Body of pancreas (tissue), 4 donors: ENCODE data around the gene TFPI. TPM values are rescaled to one million over a fixed set of nuclear protein-coding genes. Genes with fewer than 3 reads are reported as not detected.
A peak's percentile ranks its signal among the peaks of the same experiment; 100 is the strongest.
"Not testable (repeated sequence)": the region's sequence is repeated elsewhere in the genome, so short reads cannot be mapped to it uniquely, and the experiment has no call there.

Experiments
- ATAC-seq: fragments of 150-250 bp; one replicate; pipeline ENCODE4 v1.9.1; 2016
- DNase-seq, 4 donors: peaks; one replicate each; pipeline ENCODE4 v3.0.0-alpha.2; 2019
- H3K27ac ChIP-seq, 4 donors: fragments of 200-600 bp; sonication (generic); 1 replicate in 3 of 4; 2 replicates in 1 of 4; pipeline versions ENCODE4 v1.5.1 to v1.6.1; 2016 to 2019; ENCODE audit warnings: mild to moderate bottlenecking in 1 of 4, mixed read lengths in 1 of 4, moderate library complexity in 1 of 4
- H3K27me3 ChIP-seq, 2 donors: fragments of 200-600 bp; sonication (generic); one replicate each; pipeline ENCODE4 v1.6.0; 2016; ENCODE audit warnings: mild to moderate bottlenecking in 1 of 2
- H3K36me3 ChIP-seq, 2 donors: fragments of 200-600 bp; sonication (generic); replicated peaks in 1 of 2; 2 replicates each; pipeline ENCODE4 v1.5.1; 2016; ENCODE audit warnings: low read depth in 2 of 2; ENCODE audit not compliant: insufficient read depth in 1 of 2
- H3K4me1 ChIP-seq: fragments of 200-600 bp; sonication (generic); one replicate; pipeline ENCODE4 v1.6.0; 2016
- H3K4me3 ChIP-seq, 2 donors: fragments of 200-600 bp; sonication (generic); 1 replicate in 1 of 2; 2 replicates in 1 of 2; pipeline ENCODE4 v1.5.1; 2016 to 2019
- H3K9me3 ChIP-seq, 3 donors: fragments of 200-600 bp; sonication (generic); 1 replicate in 2 of 3; 2 replicates in 1 of 3; pipeline ENCODE4 v1.5.1; 2016
- CTCF ChIP-seq, 7 experiments: fragments of 450-650 bp in 4 of 7; fragments of 200-600 bp in 3 of 7; sonication (generic) in 3 of 7; IDR thresholded peaks; one replicate each; pipeline ENCODE4 v1.5.1; 2016 to 2019; ENCODE audit warnings: antibody characterized with exemption in 7 of 7
- POLR2A ChIP-seq, 3 donors: fragments of 450-650 bp; IDR thresholded peaks; one replicate each; pipeline ENCODE4 v1.6.1; 2016; ENCODE audit warnings: antibody characterized with exemption in 3 of 3, mild to moderate bottlenecking in 2 of 3
- WGBS, 2 donors: methylation state at CpG; one replicate each; pipeline ENCODE4 v1.1.5; 2017; 5-methylcytosine and 5-hydroxymethylcytosine counted together
- intact Hi-C: fragments of 100-400 bp; cut with DNase I; formaldehyde crosslinking; loops from one replicate; pipeline ENCODE4 v1.15.1; 2023
- total RNA-seq, 2 donors: library from RNA; depleted of rRNA; stranded (reverse); fragments of >200 nt; gene quantifications; one replicate each; pipeline ENCODE4 v1.1.0, GENCODE V29; 2016

The TFPI gene
- total RNA-seq, 2 donors from 2014 or later, result 21.1 to 54.2 TPM

DNA sequence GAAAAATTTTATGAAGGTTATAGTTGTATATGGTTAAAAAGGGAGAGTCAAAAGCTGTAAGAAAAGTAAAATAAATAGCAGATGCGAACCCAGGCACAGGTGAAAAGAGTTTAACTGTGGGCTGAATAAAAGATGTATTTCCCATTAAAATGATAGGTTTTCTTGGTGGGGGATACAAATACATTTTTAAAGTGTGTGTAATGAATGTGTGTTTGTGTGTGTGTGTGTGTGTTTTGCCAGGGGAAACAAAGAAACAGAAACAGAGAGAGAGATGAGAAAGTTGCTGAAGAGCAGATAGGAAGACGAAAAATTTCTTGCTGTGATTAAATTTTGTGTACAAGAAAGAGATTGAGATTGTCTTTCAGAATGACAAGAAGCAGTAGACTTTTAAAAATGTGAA is 12.1 kb downstream of the TFPI start:
- no peaks in the 10 kb centered on the region for H3K36me3 ChIP-seq
- no peak for DNase-seq
- intact Hi-C loops, result no loop called here
- no peaks in the 10 kb centered on the region for H3K9me3 ChIP-seq
- H3K27me3 ChIP-seq, result no peaks in the 10 kb centered on the region
- H3K4me1 ChIP-seq, result peaks cover 41% of the 10 kb centered on the region
- no peak for TF ChIP-seq POLR2A (IDR thresholded peaks at IDR 0.05)
- TF ChIP-seq CTCF (IDR thresholded peaks at IDR 0.05), result no peak
- H3K27ac ChIP-seq, result peak overlapping the region in 3 of 4 donors; percentile 15 to 74 (median 74)
- 71 to 82% methylated on average over 2 of the region's 2 CpGs for WGBS, 2 donors
- no peak overlapping the region for H3K4me3 ChIP-seq
- no peak for ATAC-seq

DNA sequence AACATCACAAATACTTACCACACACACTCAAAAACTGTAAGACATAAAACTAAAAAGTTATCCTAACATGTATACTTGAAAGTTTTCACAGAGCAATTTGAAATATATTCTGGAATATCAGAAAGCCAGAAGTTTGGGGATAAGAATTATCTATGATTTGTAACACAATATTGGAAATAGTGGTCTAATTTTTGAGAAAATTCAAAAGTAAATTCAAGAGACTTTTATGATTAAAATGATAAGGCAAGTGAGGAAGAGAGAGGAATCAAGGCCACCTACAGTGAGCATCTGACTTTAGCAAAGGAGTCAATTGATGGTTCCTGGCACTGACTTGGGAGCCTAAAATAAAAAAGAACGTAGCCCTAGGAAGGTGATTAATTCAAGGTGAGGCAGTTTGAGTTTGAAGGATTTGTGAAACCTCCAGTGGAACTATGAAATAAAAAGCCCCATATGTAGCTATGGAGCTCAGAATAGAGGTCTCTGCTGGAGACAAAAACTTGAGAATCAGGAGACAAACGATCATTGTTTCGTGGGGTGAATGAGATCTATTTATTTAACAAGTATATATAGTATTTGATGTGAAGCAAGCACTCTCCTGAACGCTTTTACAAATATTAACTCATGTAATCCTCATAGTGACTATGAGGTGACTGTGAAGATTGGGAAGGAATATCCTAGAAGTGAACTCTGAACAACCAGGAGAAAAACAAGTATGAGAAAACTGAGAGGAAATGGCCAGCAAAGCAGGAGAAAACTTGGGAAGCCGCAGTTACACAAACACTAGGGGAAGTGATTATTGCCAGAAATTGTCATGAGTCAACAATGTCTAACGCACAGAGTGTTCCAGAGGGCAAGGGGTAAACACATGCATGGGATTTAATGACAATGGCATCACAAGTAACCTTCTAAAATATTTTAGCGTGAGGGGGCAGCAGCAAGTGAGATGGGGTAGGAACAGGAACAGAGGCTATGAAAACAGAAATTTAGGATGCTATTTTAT is 12.8 kb downstream of the TFPI start:
- peak; percentile 81 for ATAC-seq
- no peak overlapping the region for H3K4me3 ChIP-seq
- TF ChIP-seq CTCF (IDR thresholded peaks at IDR 0.05) (no peak), POLR2A (IDR thresholded peaks at IDR 0.05) (no peak)
- intact Hi-C loops, result no loop called here
- peak overlapping the region; percentile 15 to 74 (median 58) for H3K27ac ChIP-seq
- DNase-seq, result peak in 3 of 4 donors; percentile 14 to 43 (median 43)
- H3K27me3 ChIP-seq, result no peaks in the 10 kb centered on the region
- no peaks in the 10 kb centered on the region for H3K9me3 ChIP-seq
- 6 to 12% methylated on average over 7 of the region's 7 CpGs for WGBS, 2 donors
- H3K36me3 ChIP-seq, result no peaks in the 10 kb centered on the region
- H3K4me1 ChIP-seq, result peaks cover 38% of the 10 kb centered on the region

DNA sequence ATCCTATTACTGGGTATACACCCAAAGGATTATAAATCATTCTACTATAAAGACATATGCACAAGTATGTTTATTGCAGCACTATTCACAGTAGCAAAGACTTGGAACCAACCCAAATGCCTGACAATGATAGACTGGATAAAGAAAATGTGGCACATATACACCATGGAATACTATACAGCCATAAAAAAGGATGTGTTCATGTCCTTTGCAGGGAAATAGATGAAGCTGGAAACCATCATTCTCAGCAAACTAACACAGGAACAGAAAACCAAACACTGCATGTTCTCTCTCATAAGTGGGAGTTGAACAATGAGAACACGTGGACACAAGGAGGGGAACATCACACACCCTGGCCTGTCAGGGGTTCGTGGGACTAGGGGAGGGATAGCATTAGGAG is 16.0 kb downstream of the TFPI start:
- H3K36me3 ChIP-seq, H3K27ac ChIP-seq, H3K4me3 ChIP-seq, DNase-seq, H3K27me3 ChIP-seq, H3K9me3 ChIP-seq, intact Hi-C loops, ATAC-seq: not testable (repeated sequence)
- WGBS, 2 donors, result 83 to 84% methylated on average over 2 of the region's 2 CpGs
- peaks cover 21% of the 10 kb centered on the region for H3K4me1 ChIP-seq

- H3K9me3 ChIP-seq, H3K4me3 ChIP-seq, DNase-seq, H3K27ac ChIP-seq, H3K36me3 ChIP-seq, H3K27me3 ChIP-seq, ATAC-seq, intact Hi-C loops, H3K4me1 ChIP-seq: not testable (repeated sequence)
- 89 to 94% methylated on average over 1 of the region's 1 CpG for WGBS, 2 donors
These were observed 18.9 kb downstream of the TFPI start for GRCh38 chr2:187535381-187535780.

DNA sequence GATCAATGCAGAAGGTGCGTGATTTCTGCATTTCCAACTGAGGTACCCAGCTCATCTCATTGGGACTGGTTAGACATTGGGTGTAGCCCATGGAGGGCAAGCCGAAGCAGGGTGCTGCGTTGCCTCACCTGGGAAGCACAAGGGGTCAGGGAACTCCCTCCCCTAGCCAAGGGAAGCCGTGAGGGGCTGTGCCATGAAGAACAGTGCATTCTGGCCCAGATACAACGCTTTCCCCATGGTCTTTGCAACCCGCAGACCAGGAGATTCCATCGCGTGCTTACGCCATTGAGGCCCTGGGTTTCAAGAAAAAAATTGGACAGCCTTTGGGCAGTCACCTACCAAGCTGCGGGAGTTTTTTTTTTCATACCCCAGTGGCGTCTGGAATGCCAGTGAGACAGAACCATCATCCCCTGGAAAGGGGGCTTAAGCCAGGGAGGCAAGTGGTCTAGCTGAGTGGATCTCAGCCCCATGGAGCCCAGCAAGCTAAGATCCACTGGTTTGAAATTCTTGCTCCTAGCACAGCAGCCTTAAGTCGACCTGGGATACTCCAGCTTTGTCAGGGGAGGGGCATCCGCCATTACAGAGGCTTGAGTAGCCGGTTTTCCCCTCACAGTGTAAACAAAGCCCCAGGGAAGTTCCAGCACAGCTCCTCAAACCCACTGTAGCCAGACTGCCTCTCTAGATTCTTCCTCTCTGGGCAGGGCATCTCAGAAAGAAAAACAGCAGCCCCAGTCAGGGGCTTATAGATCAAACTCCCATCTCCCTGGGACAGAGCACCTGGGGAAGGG is 21.7 kb downstream of the TFPI start:
- no peak for TF ChIP-seq POLR2A (IDR thresholded peaks at IDR 0.05)
- no peak for TF ChIP-seq CTCF (IDR thresholded peaks at IDR 0.05)
- DNase-seq (no peak), ATAC-seq (no peak)
- Histone ChIP-seq H3K27ac (no peak overlapping the region), H3K9me3 (no peaks in the 10 kb centered on the region), H3K36me3 (no peaks in the 10 kb centered on the region), H3K4me3 (no peak overlapping the region), H3K27me3 (no peaks in the 10 kb centered on the region), H3K4me1 (no peaks in the 10 kb centered on the region)
- intact Hi-C loops, result no loop called here
- WGBS, 2 donors, result 85 to 88% methylated on average over 12 to 14 of the region's 14 CpGs
